Ascending aorta (tissue), 2 donors: ENCODE data around the gene AQP1. TPM values are rescaled to one million over a fixed set of nuclear protein-coding genes. Genes with fewer than 3 reads are reported as not detected.

Experiments used
- DNase-seq, 2 donors: peaks; one replicate each; pipeline ENCODE4 v3.0.0-alpha.2; 2019; ENCODE audit warnings: low spot score in 2 of 2
- H3K27ac ChIP-seq, 2 donors: fragments of 200-600 bp; sonication (generic); one replicate each; pipeline ENCODE4 v1.5.1; 2016 to 2017; ENCODE audit warnings: mild to moderate bottlenecking in 1 of 2
- H3K27me3 ChIP-seq: fragments of 200-600 bp; sonication (generic); one replicate; pipeline ENCODE4 v1.5.1; 2017
- H3K36me3 ChIP-seq, 2 donors: fragments of 200-600 bp; sonication (generic); one replicate each; pipeline ENCODE4 v1.5.1; 2016
- H3K4me1 ChIP-seq, 2 donors: fragments of 200-600 bp; sonication (generic); one replicate each; pipeline ENCODE4 v1.5.1; 2016 to 2017; ENCODE audit warnings: mild to moderate bottlenecking in 1 of 2
- H3K4me3 ChIP-seq, 2 donors: fragments of 200-600 bp; sonication (generic); one replicate each; pipeline ENCODE4 v1.5.1; 2016 to 2017; ENCODE audit warnings: mild to moderate bottlenecking in 1 of 2
- H3K9me3 ChIP-seq, 2 donors: fragments of 200-600 bp; sonication (generic); one replicate each; pipeline ENCODE4 v1.5.1; 2016
- intact Hi-C: fragments of 100-400 bp; cut with DNase I; formaldehyde crosslinking; loops from one replicate; pipeline ENCODE4 v1.15.1; 2023
- total RNA-seq: library from RNA; depleted of rRNA; stranded (reverse); fragments of >200 nt; gene quantifications from one replicate; pipeline ENCODE4 v1.1.0, GENCODE V29; 2016
- TF ChIP-seq, protein P1 (sequence below), 3 experiments: fragments of 200-600 bp in 2 of 3; fragments of 450-650 bp in 1 of 3; sonication (generic) in 2 of 3; IDR thresholded peaks; one replicate each; pipeline ENCODE4 v1.5.1; 2016 to 2019; ENCODE audit warnings: antibody characterized with exemption in 3 of 3, mild to moderate bottlenecking in 1 of 3, moderate library complexity in 1 of 3

AQP1 gene
- total RNA-seq, 1 donor from 2014 or later, result 2,113 TPM

DNA sequence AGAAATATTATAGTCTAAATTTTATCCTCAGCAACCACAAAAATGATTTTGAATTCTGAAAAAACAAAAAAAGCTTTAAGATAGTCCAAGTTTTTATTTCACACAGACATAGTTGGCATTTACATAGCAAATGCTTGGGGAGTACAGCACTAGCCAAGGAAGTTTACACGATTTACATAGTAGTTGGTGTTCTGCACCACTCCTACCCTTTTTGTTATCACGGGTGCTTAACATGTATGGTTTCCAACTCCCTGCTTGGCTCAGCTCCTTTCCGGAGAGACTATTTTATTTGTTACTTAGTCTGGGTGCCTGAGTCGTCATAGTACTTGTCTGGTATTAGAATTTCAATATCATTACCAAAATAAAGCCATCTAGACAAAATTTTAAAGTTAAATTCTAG is 43.3 kb downstream of the AQP1 start:
- TF ChIP-seq, protein P1, sequence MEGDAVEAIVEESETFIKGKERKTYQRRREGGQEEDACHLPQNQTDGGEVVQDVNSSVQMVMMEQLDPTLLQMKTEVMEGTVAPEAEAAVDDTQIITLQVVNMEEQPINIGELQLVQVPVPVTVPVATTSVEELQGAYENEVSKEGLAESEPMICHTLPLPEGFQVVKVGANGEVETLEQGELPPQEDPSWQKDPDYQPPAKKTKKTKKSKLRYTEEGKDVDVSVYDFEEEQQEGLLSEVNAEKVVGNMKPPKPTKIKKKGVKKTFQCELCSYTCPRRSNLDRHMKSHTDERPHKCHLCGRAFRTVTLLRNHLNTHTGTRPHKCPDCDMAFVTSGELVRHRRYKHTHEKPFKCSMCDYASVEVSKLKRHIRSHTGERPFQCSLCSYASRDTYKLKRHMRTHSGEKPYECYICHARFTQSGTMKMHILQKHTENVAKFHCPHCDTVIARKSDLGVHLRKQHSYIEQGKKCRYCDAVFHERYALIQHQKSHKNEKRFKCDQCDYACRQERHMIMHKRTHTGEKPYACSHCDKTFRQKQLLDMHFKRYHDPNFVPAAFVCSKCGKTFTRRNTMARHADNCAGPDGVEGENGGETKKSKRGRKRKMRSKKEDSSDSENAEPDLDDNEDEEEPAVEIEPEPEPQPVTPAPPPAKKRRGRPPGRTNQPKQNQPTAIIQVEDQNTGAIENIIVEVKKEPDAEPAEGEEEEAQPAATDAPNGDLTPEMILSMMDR (IDR thresholded peaks at IDR 0.05), result no peak
- Histone ChIP-seq H3K27me3 (no peaks in the 10 kb centered on the region), H3K4me1 (no peaks in the 10 kb centered on the region), H3K4me3 (no peak overlapping the region), H3K27ac (no peak overlapping the region), H3K9me3 (peaks cover 0 to 8% of the 10 kb centered on the region in 2 donors), H3K36me3 (no peaks in the 10 kb centered on the region)
- intact Hi-C loops, result no loop called here
- DNase-seq, result no peak

DNA sequence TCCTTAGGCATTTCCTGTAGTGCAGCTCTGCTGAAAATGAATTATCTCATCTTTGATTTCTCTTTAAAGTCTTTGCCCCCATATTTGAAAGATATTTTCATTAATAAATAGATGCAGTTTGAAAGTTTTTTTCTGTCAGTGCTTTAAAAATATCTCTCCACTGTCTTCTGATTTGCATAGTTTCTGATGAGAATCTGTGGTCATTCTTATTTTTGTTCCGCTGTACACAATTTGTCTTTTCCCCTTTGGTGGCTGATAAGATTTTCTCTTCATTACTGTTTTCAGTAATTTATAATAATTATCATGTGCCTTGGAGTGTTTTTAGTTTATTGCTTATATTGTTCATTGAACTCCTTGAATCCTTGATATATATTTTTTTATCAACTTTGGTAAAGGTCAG is 45.1 kb downstream of the AQP1 start:
- Histone ChIP-seq H3K27me3 (no peaks in the 10 kb centered on the region), H3K4me3 (no peak overlapping the region), H3K27ac (no peak overlapping the region), H3K9me3 (peaks cover 0 to 8% of the 10 kb centered on the region in 2 donors), H3K36me3 (no peaks in the 10 kb centered on the region), H3K4me1 (no peaks in the 10 kb centered on the region)
- TF ChIP-seq, protein P1 (IDR thresholded peaks at IDR 0.05), result no peak
- intact Hi-C loops, result no loop called here
- DNase-seq, result no peak

DNA sequence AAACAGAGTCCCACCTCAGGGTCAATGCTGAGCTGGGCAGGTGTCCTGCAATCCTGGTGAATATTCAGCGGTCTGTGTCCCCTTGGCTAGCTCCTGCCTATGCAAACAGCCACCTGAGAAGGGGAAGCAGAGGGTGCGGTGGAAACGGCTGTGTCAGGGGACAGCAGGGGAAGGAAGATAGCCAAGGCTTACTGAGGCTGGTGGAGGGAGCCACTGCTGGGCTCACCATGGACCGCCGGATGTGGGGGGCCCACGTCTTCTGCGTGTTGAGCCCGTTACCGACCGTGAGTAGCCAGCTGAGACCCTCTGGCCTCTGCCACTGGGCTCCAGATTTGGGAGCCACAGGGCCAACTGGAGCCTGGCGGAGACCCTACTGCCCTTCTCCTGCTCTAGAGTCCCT is 52.2 kb downstream of the AQP1 start, which contains the start of gene GHRHR:
Gene GHRHR, plus strand, starts transcription at position 112 of the 400 bp plus-strand sequence. Its CDS starts 116 bp downstream, at position 228.
- no peak for DNase-seq
- intact Hi-C loops, result no loop called here
- Histone ChIP-seq H3K4me3 (no peak within 1 kb of the TSS), H3K9me3 (no peaks in the 10 kb centered on the region), H3K27ac (no peak within 1 kb of the TSS), H3K27me3 (no peaks in the 10 kb centered on the region), H3K4me1 (no peaks in the 10 kb centered on the region), H3K36me3 (no peaks in the 10 kb centered on the region)
- TF ChIP-seq, protein P1 (IDR thresholded peaks at IDR 0.05), result no peak

DNA sequence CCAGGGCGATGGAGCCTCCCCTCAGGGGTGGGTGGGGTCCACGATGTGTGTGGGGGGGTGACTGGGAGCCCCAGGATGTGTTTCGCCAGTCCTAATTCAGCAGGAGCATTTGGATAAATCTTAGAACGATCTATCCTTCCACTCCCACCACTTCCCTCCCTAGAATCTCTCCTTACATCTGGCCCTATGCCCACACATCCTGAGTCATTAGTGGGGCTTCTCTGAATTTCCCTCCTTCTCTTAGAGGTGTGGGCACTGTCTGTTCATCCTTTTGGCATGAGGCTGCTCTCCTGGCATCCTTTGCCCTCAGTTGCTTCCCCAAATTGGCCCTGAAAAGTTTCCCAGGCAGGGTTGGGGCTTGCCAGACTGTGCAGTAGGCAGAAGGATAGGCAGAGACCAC is 53.7 kb downstream of the AQP1 start:
- TF ChIP-seq, protein P1 (IDR thresholded peaks at IDR 0.05), result no peak
- Histone ChIP-seq H3K9me3 (no peaks in the 10 kb centered on the region), H3K4me1 (no peaks in the 10 kb centered on the region), H3K36me3 (no peaks in the 10 kb centered on the region), H3K27ac (no peak overlapping the region), H3K27me3 (no peaks in the 10 kb centered on the region), H3K4me3 (no peak overlapping the region)
- DNase-seq, result no peak
- intact Hi-C loops, result no loop called here

DNA sequence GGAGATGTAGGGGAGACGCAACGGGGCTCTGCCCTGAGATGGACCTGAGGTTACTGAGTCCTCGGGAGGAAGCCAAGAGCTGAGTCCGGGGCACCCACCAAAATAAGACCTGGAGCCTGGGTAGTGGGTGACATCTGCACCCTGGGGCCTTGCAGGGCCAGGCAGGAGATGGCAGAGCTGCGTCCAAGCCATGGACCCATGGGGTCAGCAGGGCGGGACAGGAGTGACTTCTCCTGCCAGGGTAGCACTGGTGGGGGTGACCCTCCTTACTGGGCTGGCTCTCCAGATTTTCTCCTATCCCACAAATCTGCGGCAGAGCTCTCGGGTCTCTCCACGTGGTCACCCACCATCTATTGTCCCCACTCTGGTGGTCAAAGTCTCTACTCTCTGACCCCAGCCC is 54.2 kb downstream of the AQP1 start:
- Histone ChIP-seq H3K4me3 (no peak overlapping the region), H3K27ac (no peak overlapping the region), H3K27me3 (no peaks in the 10 kb centered on the region), H3K36me3 (no peaks in the 10 kb centered on the region), H3K4me1 (no peaks in the 10 kb centered on the region), H3K9me3 (no peaks in the 10 kb centered on the region)
- intact Hi-C loops, result no loop called here
- TF ChIP-seq, protein P1 (IDR thresholded peaks at IDR 0.05), result no peak
- DNase-seq, result no peak

DNA sequence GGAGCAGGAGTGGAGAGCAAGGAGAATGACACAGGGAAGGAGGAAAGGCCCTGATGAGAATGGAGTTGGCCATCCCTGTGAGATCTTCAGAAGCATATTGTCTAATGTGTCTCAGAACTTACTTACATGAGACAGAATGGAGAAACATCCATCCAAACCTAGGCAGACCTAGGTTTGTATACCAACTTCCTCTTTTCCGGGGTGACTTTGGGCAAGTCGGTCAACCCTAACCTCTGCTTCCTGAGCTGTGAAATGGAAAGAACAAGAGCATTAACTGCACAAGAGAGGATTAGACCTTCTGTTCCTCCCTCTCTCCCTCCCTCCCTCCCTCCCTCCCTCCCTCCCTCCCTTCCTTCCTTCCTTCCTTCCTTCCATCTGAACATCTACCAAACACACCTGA is 56.6 kb downstream of the AQP1 start:
- Histone ChIP-seq H3K4me1 (no peaks in the 10 kb centered on the region), H3K36me3 (no peaks in the 10 kb centered on the region), H3K9me3 (no peaks in the 10 kb centered on the region), H3K4me3 (no peak overlapping the region), H3K27ac (no peak overlapping the region), H3K27me3 (no peaks in the 10 kb centered on the region)
- TF ChIP-seq, protein P1 (IDR thresholded peaks at IDR 0.05), result no peak
- no peak for DNase-seq
- intact Hi-C loops, result no loop called here
